ENCODE measurements around the gene TSC22D3.

The TSC22D3 gene

DNA sequence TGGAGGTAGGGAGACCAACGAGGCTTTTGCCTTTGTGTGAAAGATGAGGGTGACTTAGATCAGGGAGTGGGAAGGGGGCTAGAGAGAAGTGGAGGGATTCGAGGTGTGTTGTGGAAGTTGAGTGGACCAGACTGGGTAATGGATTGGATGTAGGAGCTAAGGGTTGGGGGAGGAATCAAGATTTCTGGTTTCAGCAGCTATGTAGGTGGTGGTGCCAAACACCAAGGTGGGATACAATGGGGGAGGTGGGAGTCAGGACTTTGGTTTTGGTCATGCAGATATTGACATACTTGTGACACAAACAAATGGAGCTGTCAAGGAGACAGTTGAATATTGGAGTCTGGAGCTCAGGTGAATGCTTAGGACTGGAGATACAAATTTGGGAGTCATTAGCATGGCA is 71.0 kb downstream of the TSC22D3 start:
- TF ChIP-seq, protein P1, sequence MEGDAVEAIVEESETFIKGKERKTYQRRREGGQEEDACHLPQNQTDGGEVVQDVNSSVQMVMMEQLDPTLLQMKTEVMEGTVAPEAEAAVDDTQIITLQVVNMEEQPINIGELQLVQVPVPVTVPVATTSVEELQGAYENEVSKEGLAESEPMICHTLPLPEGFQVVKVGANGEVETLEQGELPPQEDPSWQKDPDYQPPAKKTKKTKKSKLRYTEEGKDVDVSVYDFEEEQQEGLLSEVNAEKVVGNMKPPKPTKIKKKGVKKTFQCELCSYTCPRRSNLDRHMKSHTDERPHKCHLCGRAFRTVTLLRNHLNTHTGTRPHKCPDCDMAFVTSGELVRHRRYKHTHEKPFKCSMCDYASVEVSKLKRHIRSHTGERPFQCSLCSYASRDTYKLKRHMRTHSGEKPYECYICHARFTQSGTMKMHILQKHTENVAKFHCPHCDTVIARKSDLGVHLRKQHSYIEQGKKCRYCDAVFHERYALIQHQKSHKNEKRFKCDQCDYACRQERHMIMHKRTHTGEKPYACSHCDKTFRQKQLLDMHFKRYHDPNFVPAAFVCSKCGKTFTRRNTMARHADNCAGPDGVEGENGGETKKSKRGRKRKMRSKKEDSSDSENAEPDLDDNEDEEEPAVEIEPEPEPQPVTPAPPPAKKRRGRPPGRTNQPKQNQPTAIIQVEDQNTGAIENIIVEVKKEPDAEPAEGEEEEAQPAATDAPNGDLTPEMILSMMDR (IDR thresholded peaks at IDR 0.05): no peak

DNA sequence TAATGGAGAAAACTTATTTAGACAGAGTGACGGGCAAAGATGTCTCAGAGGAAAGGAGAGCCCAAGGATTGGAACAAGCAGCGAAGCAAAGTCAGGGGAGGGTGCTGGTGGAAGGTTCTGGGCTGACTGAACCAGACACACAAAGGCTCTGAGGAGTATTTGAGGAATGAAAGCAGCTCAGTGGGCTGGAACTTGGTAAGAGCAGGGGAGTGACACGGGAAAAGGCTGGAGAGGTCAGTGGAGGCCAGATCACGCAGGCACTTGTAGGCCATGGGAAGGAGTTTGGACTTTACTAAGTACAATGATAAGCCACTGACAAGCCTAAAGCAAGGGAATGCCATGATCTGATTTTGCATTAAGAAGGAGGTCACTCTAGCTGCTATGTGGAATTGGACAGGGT is 71.4 kb downstream of the TSC22D3 start:
- TF ChIP-seq, protein P1 (IDR thresholded peaks at IDR 0.05): no peak

DNA sequence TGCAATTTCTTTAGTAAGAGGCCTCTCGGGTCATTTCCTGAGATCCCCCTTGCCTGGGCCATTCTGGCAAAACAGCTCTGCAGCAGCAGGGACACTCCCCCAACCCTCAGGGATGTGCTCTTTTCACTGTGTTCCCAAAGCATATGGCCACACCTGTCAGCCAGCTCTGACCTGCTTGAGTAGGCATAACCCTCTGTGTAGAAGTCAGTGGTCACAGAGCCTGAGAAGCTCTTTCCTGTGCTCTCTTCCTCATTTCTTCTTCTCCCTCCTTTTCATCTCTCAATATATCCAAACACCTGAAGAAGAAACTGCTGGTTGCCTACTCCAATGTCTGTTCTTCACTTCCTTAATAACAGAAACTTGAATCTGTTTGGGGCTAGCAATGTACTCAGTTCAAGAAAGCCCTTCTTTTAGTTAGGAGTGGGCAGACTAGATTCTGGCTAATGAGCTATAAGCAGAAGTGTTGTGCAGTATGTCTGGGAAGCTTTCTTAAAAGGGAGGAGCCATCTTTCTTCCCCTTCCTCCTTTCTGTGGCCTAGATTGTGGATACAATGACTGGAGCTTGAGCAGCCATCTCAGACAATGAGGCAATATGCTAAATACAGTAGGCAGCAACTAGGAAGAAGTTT is 74.0 kb downstream of the TSC22D3 start:
- TF ChIP-seq, protein P1 (IDR thresholded peaks at IDR 0.05): no peak

- TF ChIP-seq, protein P1 (IDR thresholded peaks at IDR 0.05): no peak
These were observed 74.8 kb downstream of the TSC22D3 start for GRCh38 chrX:107700790-107701189.

GRCh38 chrX:107700317-107700774 is 75.2 kb downstream of the TSC22D3 start:
- TF ChIP-seq, protein P1 (IDR thresholded peaks at IDR 0.05): no peak

DNA sequence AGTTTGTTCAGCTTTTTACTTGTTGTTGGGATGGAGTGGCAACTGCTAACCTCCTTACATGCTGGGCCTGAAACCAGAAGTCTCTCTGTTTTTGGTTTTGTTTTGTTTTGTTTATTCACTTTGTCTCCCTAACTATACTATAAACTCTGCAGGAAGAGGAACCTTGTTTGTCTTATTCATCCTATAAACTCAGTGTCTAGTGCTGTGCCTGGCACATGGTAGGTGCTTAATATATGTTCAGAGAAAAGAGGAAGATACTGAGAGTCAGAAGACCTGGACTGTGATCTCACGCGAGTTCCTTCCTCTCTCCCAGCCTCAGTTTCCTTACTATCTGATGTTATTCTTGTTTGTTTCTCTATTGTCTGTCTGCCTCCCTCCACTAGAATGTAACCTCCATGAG is 76.0 kb downstream of the TSC22D3 start:
- TF ChIP-seq, protein P1 (IDR thresholded peaks at IDR 0.05): no peak

DNA sequence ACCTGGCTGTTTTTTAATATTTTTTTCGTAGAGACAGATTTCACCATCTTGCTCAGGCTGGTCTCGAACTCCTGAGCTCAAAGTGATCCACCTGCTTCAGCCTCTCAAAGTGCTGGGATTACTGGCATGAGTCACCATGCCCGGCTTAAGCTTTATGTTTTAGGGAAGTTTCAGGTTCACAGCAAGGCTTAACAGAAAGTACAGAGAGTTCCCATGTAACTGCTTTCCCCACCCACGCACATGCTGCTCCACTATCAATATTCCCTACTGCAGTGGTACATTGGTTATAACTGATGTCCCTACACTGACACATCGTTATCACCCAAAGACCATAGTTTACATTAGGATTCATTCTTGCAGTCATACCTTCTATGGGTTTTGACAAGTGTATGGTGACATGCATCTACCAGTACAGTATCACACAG is 84.6 kb downstream of the TSC22D3 start:
- TF ChIP-seq, protein P1 (IDR thresholded peaks at IDR 0.05): no peak

- TF ChIP-seq, protein P1 (IDR thresholded peaks at IDR 0.05): no peak
These were observed 88.1 kb downstream of the TSC22D3 start for GRCh38 chrX:107687445-107687844.

All from LNCAP (cell line).